Measurements from ENCODE around the gene PTCD2.

Gene PTCD2

GRCh38 chr5:72352616-72353015 is 32.4 kb downstream of the PTCD2 start:
- peak; percentile 66 for DNase-seq

GRCh38 chr5:72353046-72353445 is 32.9 kb downstream of the PTCD2 start:
- no peak for DNase-seq

DNA sequence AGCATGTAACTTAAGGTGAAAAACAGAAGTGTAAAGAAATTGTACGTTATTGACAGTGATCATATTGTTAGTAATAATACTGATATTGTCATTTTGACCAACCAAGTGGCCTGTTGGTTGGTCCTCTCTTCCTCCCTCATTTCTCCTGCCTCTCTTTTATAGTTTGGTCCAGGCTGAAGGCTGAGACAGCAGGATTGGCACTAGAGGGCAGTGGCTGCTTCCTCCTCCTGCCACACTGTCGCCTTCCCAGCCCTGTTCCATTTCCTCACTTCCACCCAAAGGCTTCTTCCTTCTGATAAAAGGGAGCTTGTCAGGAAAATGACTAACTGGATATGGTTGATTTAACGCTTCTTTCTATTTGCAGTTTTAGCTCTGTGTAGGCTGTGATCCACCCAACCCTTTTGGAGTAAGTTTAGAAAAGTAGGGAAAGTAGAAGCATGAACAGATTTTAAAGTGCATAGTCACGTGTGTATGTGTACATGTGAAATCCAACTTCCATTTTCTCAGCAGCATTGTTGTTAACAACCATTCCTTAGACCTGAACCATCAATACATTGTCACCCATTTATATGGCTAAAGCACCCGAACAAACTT is 35.6 kb downstream of the PTCD2 start:
- peak; percentile 36 for DNase-seq

GRCh38 chr5:72356361-72356760 is 36.2 kb downstream of the PTCD2 start:
- no peak for DNase-seq

GRCh38 chr5:72358925-72359324 is 38.8 kb downstream of the PTCD2 start:
- DNase-seq = no peak

DNA sequence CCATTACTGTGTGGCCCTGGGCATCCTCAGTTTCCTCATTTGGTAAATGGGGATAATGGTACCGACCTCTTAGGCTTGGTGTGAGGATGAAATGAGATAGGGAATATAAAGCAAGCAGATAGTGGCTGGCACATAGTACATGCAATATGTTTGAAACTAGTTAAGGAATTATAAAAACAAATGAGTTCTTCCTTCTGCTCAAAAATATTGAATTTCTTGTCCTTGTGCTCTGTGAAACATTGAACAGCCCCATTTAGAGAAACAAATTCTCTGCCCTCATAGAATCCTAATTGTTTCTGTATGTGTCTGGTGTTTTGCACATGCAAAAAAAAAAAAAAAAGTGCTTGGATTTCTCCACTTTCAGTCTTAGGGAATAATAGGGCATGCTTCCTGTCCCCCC is 39.7 kb downstream of the PTCD2 start:
- no peak for DNase-seq

DNA sequence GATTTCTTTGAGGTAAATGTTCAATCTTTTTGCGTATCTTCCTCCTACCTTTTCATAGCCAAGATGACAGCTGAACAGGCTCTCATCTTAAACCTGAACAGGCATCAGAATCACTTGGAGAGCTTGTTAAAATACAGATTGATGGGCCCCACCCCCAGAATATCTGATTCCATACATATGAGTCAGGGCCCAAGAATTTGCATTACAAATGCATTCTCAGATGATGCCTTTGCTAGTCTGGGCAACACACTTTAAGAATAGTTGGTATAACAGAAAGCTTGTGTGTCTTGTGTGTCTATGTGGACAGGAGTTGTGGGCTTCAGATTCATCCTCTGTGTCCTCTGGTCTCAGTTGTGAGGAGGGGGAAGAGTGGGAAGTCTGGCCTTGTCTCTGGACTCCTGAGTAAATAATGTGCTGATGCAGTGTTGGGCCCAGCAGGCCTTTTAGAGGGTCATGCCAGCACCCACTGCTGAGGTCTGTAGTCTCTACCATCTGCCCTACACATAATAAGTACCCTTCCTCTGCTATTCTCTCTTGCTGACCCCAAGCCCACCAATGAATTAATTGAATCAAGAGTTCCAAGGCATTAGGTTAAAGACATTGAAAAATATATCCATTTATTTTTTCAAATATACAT is 43.1 kb downstream of the PTCD2 start:
- no peak for DNase-seq

DNA sequence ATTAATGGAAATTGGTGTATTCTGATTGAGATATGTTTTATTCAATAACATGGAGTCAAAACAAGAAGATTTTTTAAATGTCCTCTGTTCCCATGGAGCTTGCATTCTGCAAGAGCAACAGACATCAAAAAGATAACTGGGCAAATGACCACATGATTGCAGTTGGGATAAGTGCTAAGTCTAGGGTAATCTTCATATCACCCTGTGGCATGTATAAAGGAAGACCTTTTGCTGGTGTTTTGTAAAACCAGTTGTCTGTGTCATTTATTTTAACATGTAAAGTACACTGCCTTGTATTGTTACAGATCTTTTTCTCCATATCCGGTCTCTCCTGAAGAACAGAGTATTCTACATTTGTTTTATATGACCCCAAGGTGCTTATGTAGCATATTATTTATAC is 44.0 kb downstream of the PTCD2 start:
- no peak for DNase-seq

DNA sequence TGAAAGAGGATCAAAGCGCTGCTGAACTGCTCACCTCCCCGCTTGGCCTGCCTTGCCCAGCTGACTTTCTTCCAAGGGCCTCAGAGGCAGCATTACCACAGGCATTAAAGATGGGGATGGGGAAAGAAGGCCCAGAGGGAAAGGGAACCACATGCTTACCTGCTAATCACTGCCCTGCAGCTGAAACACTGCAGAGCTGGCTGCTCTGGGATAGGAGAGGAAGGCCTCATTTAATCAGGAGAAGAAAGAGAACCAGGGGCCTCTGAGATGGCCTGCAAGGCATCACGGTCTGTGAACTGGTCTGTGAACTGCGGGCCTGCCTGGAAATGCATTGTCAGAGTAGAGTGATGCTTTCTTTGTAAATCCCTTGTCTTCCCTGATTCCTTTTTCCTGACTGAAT is 44.8 kb downstream of the PTCD2 start:
- DNase-seq = no peak

GRCh38 chr5:72366324-72366976 is 46.3 kb downstream of the PTCD2 start:
- peak; percentile 79 for DNase-seq

DNA sequence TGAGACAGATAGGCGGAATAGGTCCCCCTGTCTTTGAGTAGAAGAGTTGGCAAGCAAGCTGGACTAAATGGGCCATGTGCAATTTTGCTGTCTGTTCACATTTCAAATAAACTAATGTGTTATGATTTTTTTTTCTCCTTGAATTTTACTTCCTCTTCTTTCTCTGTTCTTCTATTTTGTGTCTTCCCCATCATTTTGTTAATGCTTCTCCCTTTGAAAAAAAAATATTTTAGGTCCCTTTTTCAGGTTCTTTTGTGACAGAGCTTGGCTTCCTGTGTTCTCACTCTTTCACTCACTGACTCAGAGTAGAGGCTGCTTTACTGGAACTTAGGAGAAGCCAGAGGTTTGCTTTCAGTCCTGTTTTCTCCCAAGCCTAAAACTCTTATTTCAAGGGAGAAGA is 48.1 kb downstream of the PTCD2 start:
- peak; percentile 23 for DNase-seq

DNA sequence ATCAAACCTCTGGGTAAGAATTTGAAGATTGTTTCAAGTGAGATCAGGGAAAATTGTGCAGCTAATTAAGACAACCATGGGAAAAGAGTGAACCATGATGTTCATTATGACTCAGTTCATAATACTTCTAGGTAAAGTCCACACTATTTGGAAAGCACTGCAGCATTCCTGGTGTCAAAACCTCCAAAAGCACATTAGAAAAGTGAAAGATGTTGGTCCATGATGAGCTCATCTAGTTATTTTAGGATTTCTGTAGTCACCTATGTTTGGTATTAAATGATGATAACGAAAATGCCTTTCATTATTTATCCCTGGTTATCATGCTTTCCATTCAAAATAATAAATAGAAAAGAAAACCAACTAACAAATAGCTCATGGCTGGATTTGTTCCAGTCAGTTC is 49.1 kb downstream of the PTCD2 start:
- DNase-seq = no peak

DNA sequence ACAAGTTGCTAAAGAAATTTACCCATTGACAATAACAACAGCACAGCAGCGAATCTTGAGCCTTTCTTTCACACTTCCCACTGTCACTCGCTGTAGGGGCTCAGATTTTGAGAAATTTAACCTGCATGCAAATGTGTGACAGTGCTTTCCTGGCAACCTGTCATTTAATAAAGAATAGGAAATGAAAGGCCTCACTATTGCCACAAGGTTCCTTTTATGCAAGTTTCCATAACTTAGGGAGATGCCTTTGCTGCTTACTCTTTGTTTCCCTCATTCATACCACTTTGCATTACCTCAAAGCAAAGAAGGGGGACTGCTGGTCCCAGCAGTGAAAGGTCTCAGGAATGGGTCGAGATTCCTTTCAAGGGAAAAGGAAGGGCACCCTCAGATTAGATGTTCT is 49.5 kb downstream of the PTCD2 start:
- DNase-seq = no peak

GRCh38 chr5:72372331-72372730 is 52.2 kb downstream of the PTCD2 start:
- DNase-seq = peak; percentile 59

- DNase-seq = peak; percentile 63
Measured at GRCh38 chr5:72372923-72373322, 52.8 kb downstream of the PTCD2 start.

GRCh38 chr5:72374844-72375243 is 54.7 kb downstream of the PTCD2 start:
- no peak for DNase-seq

GRCh38 chr5:72376381-72376780 is 56.2 kb downstream of the PTCD2 start:
- DNase-seq = no peak

GRCh38 chr5:72377910-72378638 is 57.9 kb downstream of the PTCD2 start:
- no peak for DNase-seq

- peak; percentile 64 for DNase-seq
Measured at GRCh38 chr5:72378639-72379289, 58.6 kb downstream of the PTCD2 start.

DNA sequence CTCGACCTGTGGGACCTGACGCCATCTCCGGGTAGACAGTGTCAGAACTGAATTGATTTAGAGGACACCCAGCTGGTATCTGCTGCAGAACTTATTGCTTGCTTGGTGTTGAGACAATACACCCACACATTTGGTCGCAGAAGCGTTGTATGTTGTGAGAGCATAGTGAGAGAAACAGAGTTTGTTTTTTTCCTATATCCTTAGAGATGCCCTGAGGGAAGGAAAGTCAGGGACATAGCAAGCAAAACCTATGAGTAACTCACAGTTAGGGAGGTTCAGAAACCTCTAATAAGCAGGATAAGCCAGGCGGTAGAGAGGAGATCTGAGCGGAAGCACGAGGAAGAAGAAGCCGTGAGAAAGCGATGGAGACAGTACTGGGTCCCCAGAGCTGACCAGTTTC is 59.8 kb downstream of the PTCD2 start:
- DNase-seq = no peak

GRCh38 chr5:72380492-72381274 is 60.5 kb downstream of the PTCD2 start:
- peak; percentile 73 for DNase-seq

DNA sequence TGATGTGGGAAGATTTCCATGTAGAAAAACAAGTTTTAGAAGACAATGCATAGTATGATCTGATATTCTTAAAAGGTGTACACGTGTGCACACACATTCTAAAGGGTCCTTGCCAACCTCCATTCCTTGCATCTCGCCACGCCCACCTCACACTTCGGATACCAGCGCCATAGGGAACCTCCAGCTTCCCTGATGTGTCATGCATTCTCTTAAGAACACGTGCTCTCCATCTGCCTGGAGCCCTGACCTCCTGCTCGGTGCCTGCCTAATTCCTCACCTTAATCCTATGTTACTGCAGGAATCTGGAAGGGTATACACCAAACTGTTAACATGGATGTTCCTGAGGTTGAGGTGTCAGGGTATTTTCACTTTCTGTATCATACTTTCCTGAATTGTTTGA is 63.1 kb downstream of the PTCD2 start:
- DNase-seq = no peak

- DNase-seq = no peak
Measured at GRCh38 chr5:72383726-72384125, 63.6 kb downstream of the PTCD2 start.

Measured in inflammatory macrophage treated with lipopolysaccharide for 4 hours (primary cell).